Heart left ventricle (tissue), 13 donors: ENCODE results near the gene BDH1.
"Not testable (repeated sequence)": the region's sequence is repeated elsewhere in the genome, so short reads cannot be mapped to it uniquely, and the experiment has no call there.

Experiments used
- CTCF ChIP-seq, 12 donors: fragments of 200-600 bp; sonication (generic) in 4 of 12; IDR thresholded peaks; one replicate each; pipeline versions ENCODE4 v1.5.0 to v1.8.0; 2018 to 2022; ENCODE audit warnings: antibody characterized with exemption in 12 of 12, mild to moderate bottlenecking in 5 of 12
- POLR2A ChIP-seq, 2 donors: fragments of 450-650 bp; IDR thresholded peaks; one replicate each; pipeline ENCODE4 v1.6.1; 2017; ENCODE audit warnings: antibody characterized with exemption in 2 of 2, mild to moderate bottlenecking in 2 of 2, moderate library complexity in 2 of 2
- donor health status: ischemic (EF 13 %, LVEDD 7.1; RV severe dilation, severe dysfunction).
- donor health status: DM: no; HTN: yes; CAD: no.
- donor health status: DM: no; HTN: no; CAD: no.
- donor health status: ischemic (EF 25% LVEDD 6.9; RV normal size, moderate dysfunction).
- donor health status: ischemic (EF 25% LVEDD 5.7; RV mildly dilated, moderate dysfunction).
- donor health status: ischemic (EF 35%, LVEDD 5.7; RV mildly dilated, moderate dysfunction).
- donor health status: nonischemic (EF 11% LVEDD 7.7; RV severe dilation, severe dysfunction).
- donor health status: DM: yes; HTN: yes; CAD: no.
- donor health status: PGD.
- donor health status: ischemic (EF 29% LVEDD 5.4; RV normal size, mild dysfunction).
- donor health status: nonischemic (EF 23%, LVEDD 6.1; RV moderate dilation, normal function).

- not testable (repeated sequence) for TF ChIP-seq CTCF, POLR2A (IDR thresholded peaks at IDR 0.05)
These were observed 10.4 kb upstream of the BDH1 start for GRCh38 chr3:197566155-197566554.
